ENCODE data around the gene ZNF850.
"Not testable (repeated sequence)": the region's sequence is repeated elsewhere in the genome, so short reads cannot be mapped to it uniquely, and the experiment has no call there.

Gene ZNF850

GRCh38 chr19:36772311-36773222 is at the start of gene ZNF850:
ZNF850 (minus strand) TSS chr19:36772807; CDS start chr19:36762606, 10,201 bp downstream.
- peak; percentile 95 for DNase-seq

- no peak for DNase-seq
These were observed 49.2 kb upstream of the ZNF850 start for GRCh38 chr19:36821758-36822157.

GRCh38 chr19:36819130-36819630 is 46.6 kb upstream of the ZNF850 start:
- DNase-seq = no peak

GRCh38 chr19:36807029-36807428 is 34.4 kb upstream of the ZNF850 start:
- no peak for DNase-seq

GRCh38 chr19:36805364-36805763 is 32.8 kb upstream of the ZNF850 start:
- DNase-seq = no peak

GRCh38 chr19:36797786-36798108 is 25.1 kb upstream of the ZNF850 start:
- no peak for DNase-seq

GRCh38 chr19:36796714-36796992 is 24.0 kb upstream of the ZNF850 start:
- DNase-seq = no peak

GRCh38 chr19:36791420-36792141 is 19.0 kb upstream of the ZNF850 start:
- DNase-seq = not testable (repeated sequence)

GRCh38 chr19:36775768-36776167 is 3.2 kb upstream of the ZNF850 start:
- DNase-seq = no peak

- no peak for DNase-seq
These were observed 594 bp upstream of the ZNF850 start for GRCh38 chr19:36773223-36773579.

- DNase-seq = no peak
These were observed 1.1 kb downstream of the ZNF850 start for GRCh38 chr19:36771261-36772231.

GRCh38 chr19:36750066-36750691 is 22.4 kb downstream of the ZNF850 start:
- no peak for DNase-seq

- not testable (repeated sequence) for DNase-seq
These were observed 23.0 kb downstream of the ZNF850 start for GRCh38 chr19:36749613-36750012.

- no peak for DNase-seq
These were observed 24.0 kb downstream of the ZNF850 start for GRCh38 chr19:36748431-36749275.

GRCh38 chr19:36747750-36748149 is 24.9 kb downstream of the ZNF850 start:
- DNase-seq = no peak

GRCh38 chr19:36745870-36746269 is 26.7 kb downstream of the ZNF850 start:
- DNase-seq = no peak

- not testable (repeated sequence) for DNase-seq
These were observed 36.4 kb downstream of the ZNF850 start for GRCh38 chr19:36736166-36736565.

- DNase-seq = no peak
These were observed 52.7 kb downstream of the ZNF850 start for GRCh38 chr19:36719687-36720556.

- DNase-seq = no peak
These were observed 63.2 kb downstream of the ZNF850 start for GRCh38 chr19:36709423-36709822.

GRCh38 chr19:36707134-36707533 is 65.5 kb downstream of the ZNF850 start:
- DNase-seq = no peak

- DNase-seq = no peak
These were observed 84.5 kb downstream of the ZNF850 start for GRCh38 chr19:36688058-36688457.
